A549 (cell line): Measurements from ENCODE around the gene RBMS3.

Source experiments
- CBX8 ChIP-seq: fragments of 200-600 bp; sonication (generic); IDR thresholded peaks from 2 replicates; pipeline ENCODE4 v1.6.1; 2016
- CHD2 ChIP-seq: fragments of 150-350 bp; IDR thresholded peaks from 2 replicates; pipeline ENCODE4 v1.6.1; 2014; ENCODE audit warnings: low read length; ENCODE audit not compliant: partially characterized antibody
- CTCF ChIP-seq: fragments of >200 bp; sonication (Bioruptor Twin); formaldehyde crosslinking; IDR thresholded peaks from 3 replicates; pipeline ENCODE4 v1.5.1; 2016
- POLR2A ChIP-seq: IDR thresholded peaks from 2 replicates; pipeline ENCODE4 v1.6.1; 2012; ENCODE audit warnings: mild to moderate bottlenecking, low read length
- POLR2AphosphoS2 ChIP-seq: conservative IDR thresholded peaks from 2 replicates; pipeline ENCODE4 v1.6.1; 2012; ENCODE audit warnings: low read length, improper control_type of control experiment, inconsistent platforms
- RAD21 ChIP-seq, 2 experiments: fragments of >200 bp in 1 of 2; sonication (Bioruptor Twin) in 1 of 2; formaldehyde crosslinking in 1 of 2; IDR thresholded peaks in 1 of 2; conservative IDR thresholded peaks in 1 of 2; 2 replicates in 1 of 2; 3 replicates in 1 of 2; pipeline ENCODE4 v1.6.1; 2012 to 2018; ENCODE audit warnings: inconsistent platforms in 1 of 2
- RNF2 ChIP-seq: fragments of 200-600 bp; sonication (generic); IDR thresholded peaks from 2 replicates; pipeline ENCODE4 v1.6.1; 2016; ENCODE audit warnings: low read depth, mild to moderate bottlenecking, antibody characterized with exemption, moderate library complexity, borderline replicate concordance
- SMC3 ChIP-seq: fragments of >200 bp; sonication (Bioruptor Twin); formaldehyde crosslinking; IDR thresholded peaks from 3 replicates; pipeline ENCODE4 v1.6.1; 2018; ENCODE audit warnings: inconsistent platforms

GRCh38 chr3:29438580-29438979 lies 157.7 kb downstream of the RBMS3 start:
- TF ChIP-seq POLR2A (no peak), CHD2 (no peak), POLR2AphosphoS2 (no peak), CTCF (no peak), CBX8 (no peak), RAD21 (conservative IDR thresholded peaks at IDR 0.05 in 1 of 2, IDR thresholded peaks at IDR 0.05 in 1 of 2) (no peak), SMC3 (no peak), RNF2 (no peak)
